Pancreas (tissue), 10 donors: ENCODE results near the gene S100A16. TPM values are rescaled to one million over a fixed set of nuclear protein-coding genes. Genes with fewer than 3 reads are reported as not detected.

Source experiments
- ATAC-seq, 4 donors: fragments of 200-7000 bp; cut with Tn5 transposase; one replicate each; pipeline versions ENCODE4 v1.8.0 to v1.9.1; 2020; ENCODE audit warnings: mild to moderate bottlenecking in 4 of 4, moderate library complexity in 4 of 4
- DNase-seq, 6 donors: peaks; one replicate each; pipeline ENCODE4 v3.0.0-alpha.2; 2020
- FAIRE-seq: peaks from 2 replicates; lab custom pipeline; 2012; peaks lifted over from hg19 to GRCh38; lab: Jason Lieb, UNC
- H3K27ac ChIP-seq, 4 donors: fragments of 200-600 bp; sonication (generic); 1 replicate in 3 of 4; 2 replicates in 1 of 4; pipeline versions ENCODE4 v1.5.0 to v1.8.0; 2020
- H3K27me3 ChIP-seq, 4 donors: fragments of 200-600 bp; one replicate each; pipeline ENCODE4 v1.8.0; 2021
- H3K36me3 ChIP-seq, 3 donors: fragments of 200-600 bp; sonication (generic) in 1 of 3; one replicate each; pipeline versions ENCODE4 v1.5.0 to v1.8.0; 2020 to 2021
- H3K4me1 ChIP-seq, 3 donors: fragments of 200-600 bp; one replicate each; pipeline ENCODE4 v1.8.0; 2021
- H3K4me3 ChIP-seq, 4 donors: fragments of 200-600 bp; sonication (generic) in 2 of 4; one replicate each; pipeline versions ENCODE4 v1.5.0 to v1.8.0; 2020 to 2021
- H3K9me3 ChIP-seq, 4 donors: fragments of 200-600 bp; one replicate each; pipeline ENCODE4 v1.8.0; 2021
- CTCF ChIP-seq, 4 donors: fragments of 200-600 bp; sonication (generic) in 3 of 4; IDR thresholded peaks; one replicate each; pipeline versions ENCODE4 v1.5.0 to v1.8.0; 2021; ENCODE audit warnings: antibody characterized with exemption in 4 of 4
- WGBS, 2 donors: extraction: QIAGEN DNeasy Blood & Tissue Kit; methylation state at CpG; one replicate each; pipeline ENCODE4 v1.1.7; 2013; 5-methylcytosine and 5-hydroxymethylcytosine counted together
- intact Hi-C, 3 donors: fragments of 100-400 bp; cut with DNase I; formaldehyde crosslinking; loops; one replicate each; pipeline versions ENCODE4 v1.11.1 to v1.14.2; 2022
- polyA plus RNA-seq, 2 donors: library from polyadenylated mRNA; stranded (reverse); fragments of 200-250 nt; gene quantifications; one replicate each; pipeline ENCODE4 v1.2.3, GENCODE V29; 2013
- total RNA-seq, 6 donors: library from RNA; stranded (reverse); fragmentation: NEBNext Ultra II Directional in 4 of 6; extraction: Animal tissue kit (Norgen Biotek cat#: 25700) in 4 of 6; gene quantifications; one replicate each; pipeline versions ENCODE4 v1.2.1 to v1.2.4, GENCODE V29; 2021 to 2023
- donor health status: healthy with polysubstance abuse.
- donor health status: DM: no; HTN: no; CAD: no; lungs with moderate emphysema.
- donor health status: DM: no; HTN: no; CAD: no.
- donor health status: control.
- donor health status: control.
- donor health status: Bipolar disorder and iron deficiency.
- donor health status: DM: yes; HTN: yes; CAD: no.
- donor health status: DM: no; HTN: no; CAD: no.
- donor health status: DM: no; HTN: no; CAD: no.
- donor health status: DM: yes; HTN: yes; CAD: no.

Gene S100A16
- total and polyA plus RNA-seq, 8 donors, result 8.1 to 43.9 (median 21.4) TPM

GRCh38 chr1:153613406-153613805 is 469 bp upstream of the S100A16 start:
- ATAC-seq (no peak), FAIRE-seq (no peak), DNase-seq (no peak)
- Histone ChIP-seq H3K36me3 (no peaks in the 10 kb centered on the region), H3K9me3 (no peaks in the 10 kb centered on the region), H3K27me3 (no peaks in the 10 kb centered on the region), H3K4me3 (peak overlapping the region in 1 of 4 donors; percentile 60), H3K27ac (peak overlapping the region in 3 of 4 donors; percentile 35 to 83 (median 82)), H3K4me1 (peaks cover 0 to 2% (median 0%) of the 10 kb centered on the region in 3 donors)
- 67 to 69% methylated on average over 5 of the region's 5 CpGs for WGBS, 2 donors
- no peak for TF ChIP-seq CTCF (IDR thresholded peaks at IDR 0.05)
- intact Hi-C loops, result no loop called here

GRCh38 chr1:153612111-153612754 is 704 bp downstream of the S100A16 start:
- Histone ChIP-seq H3K9me3 (no peaks in the 10 kb centered on the region), H3K36me3 (peaks cover 0 to 5% (median 0%) of the 10 kb centered on the region in 3 donors), H3K4me3 (peak overlapping the region; percentile 29 to 60 (median 34)), H3K4me1 (peaks cover 0 to 2% (median 0%) of the 10 kb centered on the region in 3 donors), H3K27me3 (no peaks in the 10 kb centered on the region), H3K27ac (peak overlapping the region; percentile 18 to 83 (median 58))
- DNase-seq (no peak), FAIRE-seq (no peak), ATAC-seq (peak; percentile 14 to 32 (median 27))
- 20 to 31% methylated on average over 11 of the region's 11 CpGs for WGBS, 2 donors
- intact Hi-C loops, result no loop called here
- TF ChIP-seq CTCF (IDR thresholded peaks at IDR 0.05), result no peak

- intact Hi-C loops, result no loop called here
- no peak overlapping the region for H3K27ac ChIP-seq
- no peak for FAIRE-seq
Observed at GRCh38 chr1:153611356-153611755, 1.6 kb downstream of the S100A16 start.

GRCh38 chr1:153610811-153611301 is 2.1 kb downstream of the S100A16 start:
- H3K27me3 ChIP-seq, result no peaks in the 10 kb centered on the region
- no peak for ATAC-seq
- no peak overlapping the region for H3K27ac ChIP-seq
- intact Hi-C loops, result no loop called here
- DNase-seq, result peak in 1 of 6 donors; percentile 14
- WGBS, 2 donors, result 84 to 89% methylated on average over 7 of the region's 7 CpGs
- H3K36me3 ChIP-seq, result peaks cover 0 to 11% (median 0%) of the 10 kb centered on the region in 3 donors
- no peak for FAIRE-seq
- no peaks in the 10 kb centered on the region for H3K9me3 ChIP-seq
- no peak for TF ChIP-seq CTCF (IDR thresholded peaks at IDR 0.05)
- no peak overlapping the region for H3K4me3 ChIP-seq
- H3K4me1 ChIP-seq, result no peaks in the 10 kb centered on the region

More at GRCh38 chr1:153611356-153611755, 1.6 kb downstream of the S100A16 start:
- H3K4me3 ChIP-seq, result no peak overlapping the region
- H3K36me3 ChIP-seq, result peaks cover 0 to 11% (median 0%) of the 10 kb centered on the region in 3 donors
- WGBS, 2 donors, result 65 to 83% methylated on average over 1 of the region's 1 CpG
- no peaks in the 10 kb centered on the region for H3K27me3 ChIP-seq
- no peak for TF ChIP-seq CTCF (IDR thresholded peaks at IDR 0.05)
- no peaks in the 10 kb centered on the region for H3K9me3 ChIP-seq
- DNase-seq (no peak), ATAC-seq (no peak)
- peaks cover 0 to 2% (median 0%) of the 10 kb centered on the region in 3 donors for H3K4me1 ChIP-seq

GRCh38 chr1:153610334-153610733 is 2.6 kb downstream of the S100A16 start:
- Histone ChIP-seq H3K4me3 (no peak overlapping the region), H3K36me3 (peaks cover 0 to 11% (median 0%) of the 10 kb centered on the region in 3 donors), H3K27me3 (no peaks in the 10 kb centered on the region), H3K27ac (peak overlapping the region in 1 of 4 donors; percentile 73), H3K9me3 (no peaks in the 10 kb centered on the region), H3K4me1 (no peaks in the 10 kb centered on the region)
- ATAC-seq (no peak), DNase-seq (no peak), FAIRE-seq (no peak)
- intact Hi-C loops, result no loop called here
- 66 to 89% methylated on average over 4 of the region's 4 CpGs for WGBS, 2 donors
- no peak for TF ChIP-seq CTCF (IDR thresholded peaks at IDR 0.05)
